ENCODE data around the gene GDF11. TPM values are rescaled to one million over a fixed set of nuclear protein-coding genes. Genes with fewer than 3 reads are reported as not detected.

GDF11 gene
- total RNA-seq, 1 experiment from 2014 or later: 31.8 TPM

- H3K27ac ChIP-seq (ENCODE audit: insufficient read length, low read depth, low read length): no peak overlapping the region
- TF ChIP-seq CTCF (conservative IDR thresholded peaks at IDR 0.05): no peak
- no peak for DNase-seq
- peak overlapping the region in 1 of 3 experiments; percentile 53; a peak in 1 of 7 replicates for H3K27ac Mint-ChIP-seq
- H3K27me3 ChIP-seq (ENCODE audit: insufficient read depth, low read length): no peaks in the 10 kb centered on the region; the same call in 1 of the 2 replicates
- no peaks in the 10 kb centered on the region for H4K20me1 ChIP-seq (ENCODE audit: control insufficient read depth, insufficient read depth, insufficient read length)
- H2AK5ac ChIP-seq (ENCODE audit: insufficient read length, low read length): no peak overlapping the region
- H3K14ac ChIP-seq (ENCODE audit: insufficient read depth, low read length): no peak overlapping the region
- no CpG with 5 or more reads among the region's 5 CpGs for WGBS (ENCODE audit: extremely low coverage, insufficient read length, low lambda C conversion rate)
- H3K4ac ChIP-seq (ENCODE audit: low read depth, low read length): no peak overlapping the region
- no peak overlapping the region for H4K8ac ChIP-seq (replicated peaks; ENCODE audit: insufficient read length, low read depth, low read length)
- no peak overlapping the region for H3T11ph ChIP-seq (ENCODE audit: low read length)
- H3K4me1 Mint-ChIP-seq: 0 out of 4 replicates have a peak, but pooled peaks cover 0 to 3% of the 10 kb centered on the region in 2 experiments
- no peak overlapping the region for H3K18ac ChIP-seq (ENCODE audit: insufficient read length, low read depth, low read length)
- no peaks in the 10 kb centered on the region for H3K27me3 Mint-ChIP-seq (ENCODE audit: low read depth)
- no peak overlapping the region for H3K56ac ChIP-seq (ENCODE audit: insufficient read length, low read depth, low read length)
- H2BK20ac ChIP-seq (ENCODE audit: low read depth, low read length, poor library complexity, severe bottlenecking): no peak overlapping the region
- no peak overlapping the region for H3K23ac ChIP-seq (ENCODE audit: insufficient read length, low read depth, low read length)
- H3K9me3 Mint-ChIP-seq: no peaks in the 10 kb centered on the region
- H3K79me1 ChIP-seq (ENCODE audit: insufficient read depth, low read depth, low read length, poor library complexity, severe bottlenecking): no peaks in the 10 kb centered on the region
- H3K36me3 Mint-ChIP-seq (ENCODE audit: insufficient read depth in 1 of 3, low read depth in 3 of 3): peaks cover 16 to 42% (median 37%) of the 10 kb centered on the region in 3 experiments
- H3K4me2 ChIP-seq (ENCODE audit: insufficient read depth, insufficient read length, low read length): no peak overlapping the region
- H4K91ac ChIP-seq (ENCODE audit: insufficient read length, low read depth, low read length): no peak overlapping the region
- no peak overlapping the region for H2BK12ac ChIP-seq (ENCODE audit: insufficient read length, low read depth, low read length)
- no peaks in the 10 kb centered on the region for H3K23me2 ChIP-seq (ENCODE audit: insufficient read length, low read depth, low read length, poor library complexity, severe bottlenecking)
- no peak overlapping the region for H2BK5ac ChIP-seq (ENCODE audit: insufficient read length, low read length)
- no peak overlapping the region for H4K5ac ChIP-seq (ENCODE audit: insufficient read length, low read depth, low read length)
- no peak overlapping the region; a peak in 1 of 5 replicates for H3K4me3 Mint-ChIP-seq
- no peaks in the 10 kb centered on the region for H3K9me3 ChIP-seq (ENCODE audit: control insufficient read depth, low read depth, low read length)
- H2AFZ ChIP-seq (ENCODE audit: low read length): no peak overlapping the region
- H3K9ac ChIP-seq (ENCODE audit: extremely low read depth, insufficient read length, low read length): no peak overlapping the region
- H2BK15ac ChIP-seq (ENCODE audit: low read depth, low read length): no peak overlapping the region
- no peaks in the 10 kb centered on the region for H3K4me1 ChIP-seq (ENCODE audit: insufficient read depth, low read length)
- H3K79me2 ChIP-seq (ENCODE audit: insufficient read depth, low read length): no peaks in the 10 kb centered on the region
- H2BK120ac ChIP-seq (ENCODE audit: low read depth, low read length, poor library complexity, severe bottlenecking): no peak overlapping the region
Measured at GRCh38 chr12:55699471-55700055, 43.4 kb upstream of the GDF11 start.
